ENCODE measurements around the gene RSPH10B.
"Not testable (repeated sequence)": the region's sequence is repeated elsewhere in the genome, so short reads cannot be mapped to it uniquely, and the experiment has no call there.

The RSPH10B gene

DNA sequence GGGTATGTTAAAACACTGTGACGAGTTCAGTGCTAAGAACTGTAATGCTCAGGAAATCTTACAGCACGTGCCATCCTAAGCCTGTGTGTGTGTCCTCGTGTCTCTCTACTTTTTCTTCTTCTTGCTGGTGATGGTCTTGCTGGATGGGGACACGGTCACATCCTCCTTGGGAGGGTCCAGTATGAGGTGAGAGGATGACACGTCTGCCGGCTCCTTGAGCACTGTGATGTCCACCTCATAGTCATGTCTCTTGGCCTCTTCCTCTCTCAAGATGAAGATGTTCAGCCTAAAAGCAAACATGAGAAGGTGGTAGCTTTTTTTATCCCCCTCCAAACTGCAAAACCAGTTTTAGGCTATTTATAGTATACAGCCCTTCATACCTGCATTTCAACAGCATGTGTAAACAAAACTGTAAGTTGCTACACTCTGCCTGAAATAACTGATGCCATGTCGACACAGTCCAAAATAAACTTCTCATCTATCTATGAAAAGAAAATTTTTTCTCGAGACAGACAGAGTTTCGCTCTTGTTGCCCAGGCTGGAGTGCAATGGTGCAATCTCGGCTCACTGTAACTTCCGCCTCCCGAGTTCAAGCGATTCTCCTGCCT, 44.1 kb downstream of the RSPH10B start:
- DNase-seq (ENCODE audit: low spot score) = not testable (repeated sequence)

GRCh38 chr7:5924630-5925029, 45.9 kb downstream of the RSPH10B start:
- DNase-seq (ENCODE audit: low spot score) = not testable (repeated sequence)

- not testable (repeated sequence) for DNase-seq (ENCODE audit: low spot score)
Measured at GRCh38 chr7:5924180-5924579, 46.3 kb downstream of the RSPH10B start.

DNA sequence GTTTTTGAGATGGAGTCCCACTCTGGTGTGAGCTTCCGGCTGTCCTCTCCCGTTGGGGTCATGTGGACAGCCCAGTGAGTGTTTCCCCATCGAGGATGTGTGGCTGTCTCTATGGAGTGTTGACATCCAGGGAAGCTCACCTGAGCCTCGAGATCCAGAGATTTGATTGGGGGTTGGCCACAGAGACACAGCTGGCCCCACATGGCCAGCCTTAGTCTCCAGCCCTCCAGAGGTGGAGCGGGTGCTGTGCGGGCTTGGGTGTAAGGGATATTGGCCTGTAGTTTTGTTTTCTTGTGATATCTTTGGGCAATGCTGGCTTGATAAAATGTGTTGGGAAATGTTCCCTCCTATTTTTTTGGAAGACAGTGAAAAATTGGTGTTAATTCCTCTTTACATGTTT, 54.0 kb downstream of the RSPH10B start:
- DNase-seq (ENCODE audit: low spot score) = not testable (repeated sequence)

DNA sequence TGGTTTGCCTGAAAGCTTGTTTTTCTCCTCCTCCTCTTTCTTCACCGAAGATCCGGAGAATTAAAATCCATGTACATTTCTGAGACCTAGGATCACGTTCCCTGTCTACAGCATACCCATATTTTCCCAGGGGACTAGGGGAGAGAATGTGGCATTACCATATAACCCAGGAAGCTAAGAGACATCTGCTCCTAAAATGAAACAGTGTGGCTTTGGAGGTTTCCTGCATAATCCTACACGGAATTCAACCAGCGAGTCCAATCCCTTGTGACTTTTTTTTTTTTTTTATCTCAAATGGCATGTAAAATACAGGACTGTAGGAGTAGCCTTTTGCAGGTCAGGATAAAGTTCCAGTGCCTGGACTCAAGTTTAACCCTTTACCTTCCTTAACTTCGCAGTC, 61.7 kb downstream of the RSPH10B start:
- DNase-seq (ENCODE audit: low spot score) = not testable (repeated sequence)

GRCh38 chr7:5904726-5905125, 65.8 kb downstream of the RSPH10B start:
- not testable (repeated sequence) for DNase-seq (ENCODE audit: low spot score)

DNA sequence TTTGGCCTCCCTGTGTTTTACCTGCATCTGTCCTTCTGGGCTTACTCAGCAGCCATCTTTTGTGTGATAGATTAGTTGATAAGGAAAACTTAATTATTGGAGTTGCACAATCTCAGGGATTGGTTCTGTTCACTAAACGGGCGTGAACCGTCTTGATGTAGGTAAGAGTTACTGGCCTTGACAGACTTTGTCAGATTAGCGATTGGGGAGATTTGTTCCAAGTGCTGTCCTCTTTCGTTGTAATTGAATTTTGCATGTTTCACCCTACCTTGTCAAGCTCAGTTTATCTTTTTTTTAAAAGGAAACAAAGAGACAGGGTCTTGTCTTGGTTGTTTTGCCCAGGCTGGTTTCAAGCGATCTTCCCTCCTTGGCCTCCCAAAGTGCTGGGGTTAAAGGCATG, 67.5 kb downstream of the RSPH10B start:
- DNase-seq (ENCODE audit: low spot score) = not testable (repeated sequence)

GRCh38 chr7:5898480-5899224, 71.8 kb downstream of the RSPH10B start, which contains the start of gene CCZ1:
Gene CCZ1, plus strand, starts transcription at chr7:5898733. Its CDS starts 67 bp downstream, at chr7:5898800.
- DNase-seq (ENCODE audit: low spot score) = not testable (repeated sequence)

GRCh38 chr7:5897369-5897919, 73.0 kb downstream of the RSPH10B start:
- not testable (repeated sequence) for DNase-seq (ENCODE audit: low spot score)

- DNase-seq (ENCODE audit: low spot score) = no peak
Measured at GRCh38 chr7:5892498-5892897, 78.0 kb downstream of the RSPH10B start.

- DNase-seq (ENCODE audit: low spot score) = not testable (repeated sequence)
Measured at GRCh38 chr7:5890244-5890643, 80.2 kb downstream of the RSPH10B start.

GRCh38 chr7:5888021-5888420, 82.5 kb downstream of the RSPH10B start:
- DNase-seq (ENCODE audit: low spot score) = not testable (repeated sequence)

DNA sequence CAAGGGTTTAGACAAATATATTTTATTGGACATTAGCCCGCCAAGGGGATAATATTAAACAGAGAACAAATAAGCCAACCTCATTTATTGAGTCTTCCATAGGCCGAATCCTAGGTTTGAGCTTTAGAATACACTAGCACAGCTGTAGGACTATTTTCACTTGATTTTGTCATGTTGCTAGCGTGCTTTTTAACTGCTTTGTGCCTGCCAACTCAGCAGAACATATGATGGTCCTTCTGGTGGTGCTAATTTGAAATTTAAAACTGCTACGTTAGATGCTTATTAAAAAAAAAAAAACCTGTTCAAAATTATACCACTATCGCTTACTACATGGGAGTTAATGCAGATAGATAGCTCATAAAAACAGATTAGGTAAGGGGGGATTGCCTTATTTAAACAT, 86.1 kb downstream of the RSPH10B start:
- not testable (repeated sequence) for DNase-seq (ENCODE audit: low spot score)

DNA sequence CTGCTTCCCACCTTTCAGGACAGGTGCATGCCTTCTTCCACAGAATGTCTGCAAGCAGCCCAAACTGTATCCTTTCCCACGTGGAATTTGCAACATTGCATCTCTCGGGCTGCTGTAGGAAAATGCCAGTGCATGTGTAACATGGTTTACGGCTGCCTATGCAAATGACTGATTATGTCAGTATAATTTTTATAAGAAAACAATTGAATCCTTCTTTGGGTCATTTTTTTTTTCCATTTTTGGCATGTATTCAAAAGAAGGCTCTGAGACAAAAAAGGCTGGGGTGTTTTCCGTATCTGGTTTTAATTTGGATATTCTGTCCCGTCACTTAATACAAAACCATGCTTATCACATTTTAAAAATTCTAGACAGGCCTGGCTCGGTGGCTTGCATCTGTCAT, 90.4 kb downstream of the RSPH10B start:
- not testable (repeated sequence) for DNase-seq (ENCODE audit: low spot score)

- DNase-seq (ENCODE audit: low spot score) = not testable (repeated sequence)
Measured at GRCh38 chr7:5879591-5879990, 90.9 kb downstream of the RSPH10B start.
